ENCODE measurements around the gene TCEANC2.

GRCh38 chr1:54153535-54154439 lies 100.4 kb downstream of the TCEANC2 start:
- TF ChIP-seq YY1 (IDR thresholded peaks at IDR 0.05; ENCODE audit: low read depth), result no peak
- TF ChIP-seq, protein P1, sequence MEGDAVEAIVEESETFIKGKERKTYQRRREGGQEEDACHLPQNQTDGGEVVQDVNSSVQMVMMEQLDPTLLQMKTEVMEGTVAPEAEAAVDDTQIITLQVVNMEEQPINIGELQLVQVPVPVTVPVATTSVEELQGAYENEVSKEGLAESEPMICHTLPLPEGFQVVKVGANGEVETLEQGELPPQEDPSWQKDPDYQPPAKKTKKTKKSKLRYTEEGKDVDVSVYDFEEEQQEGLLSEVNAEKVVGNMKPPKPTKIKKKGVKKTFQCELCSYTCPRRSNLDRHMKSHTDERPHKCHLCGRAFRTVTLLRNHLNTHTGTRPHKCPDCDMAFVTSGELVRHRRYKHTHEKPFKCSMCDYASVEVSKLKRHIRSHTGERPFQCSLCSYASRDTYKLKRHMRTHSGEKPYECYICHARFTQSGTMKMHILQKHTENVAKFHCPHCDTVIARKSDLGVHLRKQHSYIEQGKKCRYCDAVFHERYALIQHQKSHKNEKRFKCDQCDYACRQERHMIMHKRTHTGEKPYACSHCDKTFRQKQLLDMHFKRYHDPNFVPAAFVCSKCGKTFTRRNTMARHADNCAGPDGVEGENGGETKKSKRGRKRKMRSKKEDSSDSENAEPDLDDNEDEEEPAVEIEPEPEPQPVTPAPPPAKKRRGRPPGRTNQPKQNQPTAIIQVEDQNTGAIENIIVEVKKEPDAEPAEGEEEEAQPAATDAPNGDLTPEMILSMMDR (IDR thresholded peaks at IDR 0.05), result no peak
- no peak for TF ChIP-seq EZH2phosphoT487 (IDR thresholded peaks at IDR 0.05; ENCODE audit: borderline replicate concordance, low read depth)
- TF ChIP-seq FOXM1 (IDR thresholded peaks at IDR 0.05; ENCODE audit: low read depth), result no peak
- no peak for TF ChIP-seq EP300 (IDR thresholded peaks at IDR 0.05; ENCODE audit: borderline replicate concordance in 1 of 2, low read depth in 1 of 2, low read length in 1 of 2)
- TF ChIP-seq, protein P2, sequence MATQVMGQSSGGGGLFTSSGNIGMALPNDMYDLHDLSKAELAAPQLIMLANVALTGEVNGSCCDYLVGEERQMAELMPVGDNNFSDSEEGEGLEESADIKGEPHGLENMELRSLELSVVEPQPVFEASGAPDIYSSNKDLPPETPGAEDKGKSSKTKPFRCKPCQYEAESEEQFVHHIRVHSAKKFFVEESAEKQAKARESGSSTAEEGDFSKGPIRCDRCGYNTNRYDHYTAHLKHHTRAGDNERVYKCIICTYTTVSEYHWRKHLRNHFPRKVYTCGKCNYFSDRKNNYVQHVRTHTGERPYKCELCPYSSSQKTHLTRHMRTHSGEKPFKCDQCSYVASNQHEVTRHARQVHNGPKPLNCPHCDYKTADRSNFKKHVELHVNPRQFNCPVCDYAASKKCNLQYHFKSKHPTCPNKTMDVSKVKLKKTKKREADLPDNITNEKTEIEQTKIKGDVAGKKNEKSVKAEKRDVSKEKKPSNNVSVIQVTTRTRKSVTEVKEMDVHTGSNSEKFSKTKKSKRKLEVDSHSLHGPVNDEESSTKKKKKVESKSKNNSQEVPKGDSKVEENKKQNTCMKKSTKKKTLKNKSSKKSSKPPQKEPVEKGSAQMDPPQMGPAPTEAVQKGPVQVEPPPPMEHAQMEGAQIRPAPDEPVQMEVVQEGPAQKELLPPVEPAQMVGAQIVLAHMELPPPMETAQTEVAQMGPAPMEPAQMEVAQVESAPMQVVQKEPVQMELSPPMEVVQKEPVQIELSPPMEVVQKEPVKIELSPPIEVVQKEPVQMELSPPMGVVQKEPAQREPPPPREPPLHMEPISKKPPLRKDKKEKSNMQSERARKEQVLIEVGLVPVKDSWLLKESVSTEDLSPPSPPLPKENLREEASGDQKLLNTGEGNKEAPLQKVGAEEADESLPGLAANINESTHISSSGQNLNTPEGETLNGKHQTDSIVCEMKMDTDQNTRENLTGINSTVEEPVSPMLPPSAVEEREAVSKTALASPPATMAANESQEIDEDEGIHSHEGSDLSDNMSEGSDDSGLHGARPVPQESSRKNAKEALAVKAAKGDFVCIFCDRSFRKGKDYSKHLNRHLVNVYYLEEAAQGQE (IDR thresholded peaks at IDR 0.05; ENCODE audit: low read depth, low read length), result no peak
- no peak for TF ChIP-seq ELF1 (IDR thresholded peaks at IDR 0.05)
- no peak for TF ChIP-seq POLR2AphosphoS5 (IDR thresholded peaks at IDR 0.05; ENCODE audit: low read depth, low read length)
- TF ChIP-seq CHD2 (IDR thresholded peaks at IDR 0.05; ENCODE audit: low read length, partially characterized antibody), result no peak
- TF ChIP-seq, protein P3, sequence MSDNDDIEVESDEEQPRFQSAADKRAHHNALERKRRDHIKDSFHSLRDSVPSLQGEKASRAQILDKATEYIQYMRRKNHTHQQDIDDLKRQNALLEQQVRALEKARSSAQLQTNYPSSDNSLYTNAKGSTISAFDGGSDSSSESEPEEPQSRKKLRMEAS (IDR thresholded peaks at IDR 0.05; ENCODE audit: low read depth), result no peak
- TF ChIP-seq, protein P4, sequence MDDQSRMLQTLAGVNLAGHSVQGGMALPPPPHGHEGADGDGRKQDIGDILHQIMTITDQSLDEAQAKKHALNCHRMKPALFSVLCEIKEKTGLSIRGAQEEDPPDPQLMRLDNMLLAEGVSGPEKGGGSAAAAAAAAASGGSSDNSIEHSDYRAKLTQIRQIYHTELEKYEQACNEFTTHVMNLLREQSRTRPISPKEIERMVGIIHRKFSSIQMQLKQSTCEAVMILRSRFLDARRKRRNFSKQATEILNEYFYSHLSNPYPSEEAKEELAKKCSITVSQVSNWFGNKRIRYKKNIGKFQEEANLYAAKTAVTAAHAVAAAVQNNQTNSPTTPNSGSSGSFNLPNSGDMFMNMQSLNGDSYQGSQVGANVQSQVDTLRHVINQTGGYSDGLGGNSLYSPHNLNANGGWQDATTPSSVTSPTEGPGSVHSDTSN (IDR thresholded peaks at IDR 0.05), result no peak
- TF ChIP-seq NRF1 (IDR thresholded peaks at IDR 0.05; ENCODE audit: low read depth, low read length), result no peak
- TF ChIP-seq ZBTB33 (IDR thresholded peaks at IDR 0.05; ENCODE audit: borderline replicate concordance, low read depth), result no peak
- TF ChIP-seq TEAD4 (IDR thresholded peaks at IDR 0.05; ENCODE audit: borderline replicate concordance, insufficient read depth), result no peak

Data from SK-N-SH (cell line).